Endodermal cell (in vitro differentiated cells): ENCODE measurements around the gene ARHGEF28. TPM values are rescaled to one million over a fixed set of nuclear protein-coding genes. Genes with fewer than 3 reads are reported as not detected.

ENCODE experiments used
- DNase-seq: peaks from one replicate; pipeline ENCODE4 v3.0.0-alpha.2; 2017
- H3K27ac ChIP-seq: 2 replicates; pipeline ENCODE4 v1.5.1; 2013; ENCODE audit warnings: mild to moderate bottlenecking, low read depth, low read length, moderate library complexity
- H3K27me3 ChIP-seq: 2 replicates; pipeline ENCODE4 v1.6.1; 2013; ENCODE audit warnings: mild to moderate bottlenecking, low read length, moderate library complexity; ENCODE audit not compliant: insufficient read depth, control insufficient read depth, poor library complexity, severe bottlenecking
- H3K36me3 ChIP-seq: 2 replicates; pipeline ENCODE4 v1.7.0; 2013; ENCODE audit warnings: mild to moderate bottlenecking, low read length, moderate library complexity; ENCODE audit not compliant: control insufficient read depth, insufficient read depth
- H3K4me1 ChIP-seq: one replicate; pipeline ENCODE4 v1.7.0; 2013; ENCODE audit warnings: low read length; ENCODE audit not compliant: control insufficient read depth, insufficient read depth
- H3K4me3 ChIP-seq: 2 replicates; pipeline ENCODE4 v1.5.1; 2013; ENCODE audit warnings: mild to moderate bottlenecking, low read length, moderate library complexity
- H3K9ac ChIP-seq: 2 replicates; pipeline ENCODE4 v1.6.1; 2013; ENCODE audit warnings: mild to moderate bottlenecking, low read length, moderate library complexity; ENCODE audit not compliant: poor library complexity, severe bottlenecking; ENCODE audit errors: extremely low read depth
- H3K9me3 ChIP-seq: 2 replicates; pipeline ENCODE4 v1.6.1; 2013; ENCODE audit warnings: mild to moderate bottlenecking, low read length, moderate library complexity; ENCODE audit not compliant: control insufficient read depth
- H3K27ac Mint-ChIP-seq: 2 replicates; pipeline ENCODE4 v1.8.0; 2020; ENCODE audit warnings: mixed read lengths
- H3K27me3 Mint-ChIP-seq: 2 replicates; pipeline ENCODE4 v1.8.0; 2021; ENCODE audit warnings: mild to moderate bottlenecking, mixed read lengths; ENCODE audit not compliant: insufficient read depth
- H3K36me3 Mint-ChIP-seq: 2 replicates; pipeline ENCODE4 v1.8.0; 2020; ENCODE audit warnings: low read depth, mixed read lengths
- H3K4me1 Mint-ChIP-seq: 2 replicates; pipeline ENCODE4 v1.8.0; 2020; ENCODE audit warnings: mixed read lengths
- H3K4me3 Mint-ChIP-seq: 2 replicates; pipeline ENCODE4 v1.8.0; 2020; ENCODE audit warnings: mild to moderate bottlenecking, moderate library complexity, mixed read lengths
- H3K9me3 Mint-ChIP-seq: 2 replicates; pipeline ENCODE4 v1.8.0; 2020; ENCODE audit warnings: mild to moderate bottlenecking, mixed read lengths
- WGBS, 2 experiments: methylation state at CpG; one replicate each; pipeline versions ENCODE4 v1.1.5 to v1.1.7; 2013; ENCODE audit warnings: missing lambda C conversion rate in 2 of 2, mixed read lengths in 1 of 2; ENCODE audit not compliant: insufficient coverage in 1 of 2, insufficient read length in 1 of 2; 5-methylcytosine and 5-hydroxymethylcytosine counted together
- total RNA-seq, 2 donors: library from RNA; stranded (reverse); fragmentation: NEBNext Ultra II Directional in 1 of 2; extraction: Animal tissue kit (Norgen Biotek cat#: 25700) in 1 of 2; gene quantifications; 2 replicates in 1 of 2; 3 replicates in 1 of 2; pipeline ENCODE4 v1.2.1, GENCODE V29; 2021
- TF ChIP-seq, protein P1 (sequence below): fragments of 200-600 bp; sonication (generic); conservative IDR thresholded peaks from 2 replicates; pipeline ENCODE4 v1.5.0; 2021; ENCODE audit warnings: antibody characterized with exemption, mild to moderate bottlenecking

ARHGEF28 gene
- total RNA-seq, 2 donors from 2014 or later = 0.92 to 1.2 TPM

DNA sequence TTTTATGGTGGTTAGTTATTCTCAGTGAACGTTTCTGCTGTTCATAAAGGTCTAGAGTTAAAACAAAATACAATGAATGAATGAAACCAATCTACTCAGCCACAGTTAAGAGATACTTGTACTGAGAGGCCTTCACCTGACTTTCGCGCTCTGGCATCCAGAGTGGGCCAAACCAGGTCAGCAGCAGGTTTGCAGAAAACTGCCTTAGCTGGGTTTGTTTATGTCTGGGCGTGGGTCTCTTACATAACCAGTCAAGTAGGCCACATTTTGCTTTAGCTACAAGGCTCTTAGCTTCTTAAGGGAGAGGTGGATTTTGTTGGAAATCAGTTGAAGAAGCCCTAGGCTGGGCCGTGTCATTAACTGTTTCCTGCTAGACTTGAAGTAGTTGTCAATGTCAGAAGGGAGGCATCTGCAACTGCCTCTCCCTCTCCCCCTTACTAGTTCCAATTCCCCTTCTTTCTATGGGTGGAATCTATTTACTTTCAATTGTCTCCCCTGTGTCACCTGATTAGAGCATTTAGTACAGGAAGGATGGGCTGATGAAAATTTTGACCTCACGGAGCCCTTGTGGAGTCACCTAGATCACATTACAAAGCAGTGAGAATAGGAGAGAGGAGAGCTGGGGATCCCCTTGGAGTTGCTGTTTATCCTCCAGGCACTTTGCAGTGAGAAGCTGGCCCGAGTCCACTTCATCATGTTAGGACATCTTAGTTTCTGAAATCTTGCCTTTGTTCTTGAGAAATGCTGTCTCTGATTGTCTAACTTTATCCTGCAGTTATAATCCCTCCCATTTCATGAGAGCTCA, 200.5 kb downstream of the ARHGEF28 start:
- H3K36me3 Mint-ChIP-seq = no peaks in the 10 kb centered on the region
- H3K4me1 ChIP-seq = peaks cover 10% of the 10 kb centered on the region
- no peaks in the 10 kb centered on the region for H3K27me3 Mint-ChIP-seq
- H3K27me3 ChIP-seq = no peaks in the 10 kb centered on the region
- no peak for DNase-seq
- H3K9ac ChIP-seq = no peak overlapping the region
- 56 to 76% methylated on average over 3 to 7 of the region's 7 CpGs for WGBS, 2 experiments
- H3K27ac Mint-ChIP-seq = no peak overlapping the region
- H3K4me3 Mint-ChIP-seq = no peak overlapping the region
- no peak overlapping the region for H3K27ac ChIP-seq
- H3K4me1 Mint-ChIP-seq = peaks cover 11% of the 10 kb centered on the region
- no peaks in the 10 kb centered on the region for H3K9me3 Mint-ChIP-seq
- H3K9me3 ChIP-seq = no peaks in the 10 kb centered on the region
- no peak overlapping the region for H3K4me3 ChIP-seq
- TF ChIP-seq, protein P1, sequence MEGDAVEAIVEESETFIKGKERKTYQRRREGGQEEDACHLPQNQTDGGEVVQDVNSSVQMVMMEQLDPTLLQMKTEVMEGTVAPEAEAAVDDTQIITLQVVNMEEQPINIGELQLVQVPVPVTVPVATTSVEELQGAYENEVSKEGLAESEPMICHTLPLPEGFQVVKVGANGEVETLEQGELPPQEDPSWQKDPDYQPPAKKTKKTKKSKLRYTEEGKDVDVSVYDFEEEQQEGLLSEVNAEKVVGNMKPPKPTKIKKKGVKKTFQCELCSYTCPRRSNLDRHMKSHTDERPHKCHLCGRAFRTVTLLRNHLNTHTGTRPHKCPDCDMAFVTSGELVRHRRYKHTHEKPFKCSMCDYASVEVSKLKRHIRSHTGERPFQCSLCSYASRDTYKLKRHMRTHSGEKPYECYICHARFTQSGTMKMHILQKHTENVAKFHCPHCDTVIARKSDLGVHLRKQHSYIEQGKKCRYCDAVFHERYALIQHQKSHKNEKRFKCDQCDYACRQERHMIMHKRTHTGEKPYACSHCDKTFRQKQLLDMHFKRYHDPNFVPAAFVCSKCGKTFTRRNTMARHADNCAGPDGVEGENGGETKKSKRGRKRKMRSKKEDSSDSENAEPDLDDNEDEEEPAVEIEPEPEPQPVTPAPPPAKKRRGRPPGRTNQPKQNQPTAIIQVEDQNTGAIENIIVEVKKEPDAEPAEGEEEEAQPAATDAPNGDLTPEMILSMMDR = no peak
- H3K36me3 ChIP-seq = no peaks in the 10 kb centered on the region

DNA sequence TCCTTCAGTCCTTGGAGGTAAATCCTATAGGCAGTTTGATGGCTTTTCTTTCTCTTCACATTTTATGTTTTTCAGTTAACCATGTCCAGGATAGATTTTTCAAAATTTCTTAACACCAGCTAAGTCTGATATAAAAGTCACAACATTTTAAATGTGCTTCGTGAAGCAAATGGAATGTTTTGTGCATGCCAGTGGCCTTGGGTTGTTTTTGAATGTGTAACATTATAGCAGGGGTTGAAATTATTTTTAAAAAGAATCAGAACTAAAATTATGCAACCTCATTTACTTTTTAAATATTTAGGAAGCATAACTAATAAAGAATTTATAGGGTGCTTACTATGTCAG, 201.1 kb downstream of the ARHGEF28 start:
- no peaks in the 10 kb centered on the region for H3K36me3 Mint-ChIP-seq
- DNase-seq = no peak
- no peak overlapping the region for H3K27ac Mint-ChIP-seq
- no peaks in the 10 kb centered on the region for H3K9me3 Mint-ChIP-seq
- Histone ChIP-seq H3K4me1 (peaks cover 10% of the 10 kb centered on the region), H3K27ac (no peak overlapping the region), H3K27me3 (no peaks in the 10 kb centered on the region), H3K9ac (no peak overlapping the region), H3K9me3 (no peaks in the 10 kb centered on the region), H3K4me3 (no peak overlapping the region), H3K36me3 (no peaks in the 10 kb centered on the region)
- TF ChIP-seq, protein P1 = no peak
- H3K4me1 Mint-ChIP-seq = peaks cover 11% of the 10 kb centered on the region
- WGBS, 2 experiments = 100% methylated on average over 1 of the region's 1 CpG; no CpG with 5 or more reads in 1 of the 2 experiments
- H3K27me3 Mint-ChIP-seq = no peaks in the 10 kb centered on the region
- no peak overlapping the region for H3K4me3 Mint-ChIP-seq

GRCh38 chr5:73828465-73828864, 202.5 kb downstream of the ARHGEF28 start:
- no peak for DNase-seq
- Histone ChIP-seq H3K27ac (no peak overlapping the region), H3K27me3 (no peaks in the 10 kb centered on the region), H3K4me1 (peaks cover 8% of the 10 kb centered on the region), H3K36me3 (no peaks in the 10 kb centered on the region), H3K4me3 (no peak overlapping the region), H3K9ac (no peak overlapping the region), H3K9me3 (no peaks in the 10 kb centered on the region)
- no peak overlapping the region for H3K4me3 Mint-ChIP-seq
- no peak overlapping the region for H3K27ac Mint-ChIP-seq
- peaks cover 6% of the 10 kb centered on the region for H3K4me1 Mint-ChIP-seq
- TF ChIP-seq, protein P1 = no peak
- no peaks in the 10 kb centered on the region for H3K36me3 Mint-ChIP-seq
- 93 to 100% methylated on average over 2 to 3 of the region's 3 CpGs for WGBS, 2 experiments
- H3K27me3 Mint-ChIP-seq = no peaks in the 10 kb centered on the region
- H3K9me3 Mint-ChIP-seq = no peaks in the 10 kb centered on the region
